ENCODE results near the gene HABP4. TPM values are rescaled to one million over a fixed set of nuclear protein-coding genes. Genes with fewer than 3 reads are reported as not detected.

The HABP4 gene
- total RNA-seq, 4 donors from 2014 or later: 42.8 to 50.0 (median 46.3) TPM

GRCh38 chr9:96413302-96414221, 36.4 kb upstream of the HABP4 start:
- no peaks in the 10 kb centered on the region for H3K27me3 ChIP-seq
- no peaks in the 10 kb centered on the region for H3K36me3 ChIP-seq
- 44 to 47% methylated on average over 7 of the region's 7 CpGs for WGBS, 2 donors
- no peak for DNase-seq (ENCODE audit: low spot score in 2 of 2)
- H3K9me3 ChIP-seq: no peaks in the 10 kb centered on the region
- peak overlapping the region in 3 of 4 donors; percentile 15 to 63 (median 26) for H3K27ac ChIP-seq
- TF ChIP-seq EP300 (IDR thresholded peaks at IDR 0.05) (peak in 1 of 2 donors; percentile 37), POLR2A (IDR thresholded peaks at IDR 0.05) (no peak), CTCF (IDR thresholded peaks at IDR 0.05) (no peak)
- H3K4me1 ChIP-seq: peaks cover 0 to 10% (median 8%) of the 10 kb centered on the region in 4 donors
- H3K4me3 ChIP-seq: peak overlapping the region in 1 of 4 donors; percentile 17

GRCh38 chr9:96417051-96417586, 32.9 kb upstream of the HABP4 start:
- Histone ChIP-seq H3K27ac (peak overlapping the region; percentile 85 to 100 (median 100)), H3K9me3 (no peaks in the 10 kb centered on the region), H3K4me1 (peaks cover 6 to 33% (median 25%) of the 10 kb centered on the region in 4 donors), H3K27me3 (no peaks in the 10 kb centered on the region), H3K36me3 (no peaks in the 10 kb centered on the region), H3K4me3 (peak overlapping the region; percentile 67 to 98 (median 86))
- WGBS, 2 donors: 0% methylated on average over 6 to 25 of the region's 50 CpGs
- peak; percentile 79 to 85 for DNase-seq (ENCODE audit: low spot score in 2 of 2)
- TF ChIP-seq CTCF (IDR thresholded peaks at IDR 0.05) (peak in 1 of 5 experiments; percentile 55), EP300 (IDR thresholded peaks at IDR 0.05) (peak; percentile 72 to 90), POLR2A (IDR thresholded peaks at IDR 0.05) (peak; percentile 28 to 76)

GRCh38 chr9:96417661-96418082, 32.3 kb upstream of the HABP4 start:
- peak overlapping the region; percentile 67 to 98 (median 86) for H3K4me3 ChIP-seq
- peak overlapping the region; percentile 85 to 100 (median 100) for H3K27ac ChIP-seq
- peaks cover 6 to 33% (median 25%) of the 10 kb centered on the region in 4 donors for H3K4me1 ChIP-seq
- no peaks in the 10 kb centered on the region for H3K27me3 ChIP-seq
- no peaks in the 10 kb centered on the region for H3K9me3 ChIP-seq
- WGBS, 2 donors: 1% methylated on average over 23 to 32 of the region's 62 CpGs
- H3K36me3 ChIP-seq: no peaks in the 10 kb centered on the region
- DNase-seq (ENCODE audit: low spot score in 2 of 2): no peak
- TF ChIP-seq EP300 (IDR thresholded peaks at IDR 0.05) (no peak), POLR2A (IDR thresholded peaks at IDR 0.05) (no peak), CTCF (IDR thresholded peaks at IDR 0.05) (no peak)

DNA sequence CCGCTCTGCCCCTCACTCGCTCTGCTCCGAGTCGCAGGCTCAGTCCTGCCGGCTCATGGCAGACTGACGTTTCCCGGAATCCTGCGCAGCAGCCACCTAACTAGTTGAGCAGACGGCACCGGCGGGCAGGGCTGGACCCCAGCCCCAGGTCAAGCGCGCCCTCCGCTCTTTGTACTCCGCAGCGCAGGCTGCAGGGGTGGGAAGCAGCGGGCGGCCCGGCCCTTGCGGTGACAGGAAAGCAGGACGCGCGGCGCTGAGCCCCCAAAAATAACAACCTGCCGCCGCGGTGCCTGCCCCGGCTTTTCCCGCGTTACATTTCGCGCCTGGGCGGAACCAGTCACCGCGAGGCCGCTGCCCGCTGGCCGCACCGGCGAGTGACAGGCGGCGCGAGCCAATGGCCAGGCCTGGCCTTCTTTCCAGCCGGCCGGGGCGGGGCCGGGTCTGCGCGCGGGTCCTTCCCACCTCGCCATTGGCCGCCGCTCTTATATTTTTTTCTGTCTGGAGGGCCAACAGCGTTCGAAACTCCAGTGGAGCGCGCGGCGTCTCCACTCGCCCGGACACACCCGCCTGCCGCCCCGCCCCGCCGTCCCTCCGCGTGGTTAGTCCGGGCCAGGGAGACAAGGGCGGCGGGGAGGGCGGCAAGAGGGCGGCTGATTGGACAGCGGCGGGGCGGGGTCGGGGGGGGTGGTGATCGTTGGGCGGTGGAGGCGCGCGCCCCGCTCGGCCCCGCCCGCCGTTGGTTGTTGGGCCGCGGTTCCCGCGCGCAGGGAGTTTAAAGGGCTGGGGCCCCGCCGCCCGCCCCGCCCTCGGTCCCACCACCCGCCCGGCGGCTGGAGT, 31.7 kb upstream of the HABP4 start, which contains the start of gene ZNF367:
Gene ZNF367 (minus strand): TSS at position 288 of the 837 bp plus-strand sequence. CDS start 338 bp downstream, outside the sequence.
- peak within 1 kb of the TSS; percentile 97 to 100 (median 100) for H3K27ac ChIP-seq
- H3K4me3 ChIP-seq: peak within 1 kb of the TSS; percentile 67 to 98 (median 86)
- DNase-seq (ENCODE audit: low spot score in 2 of 2): peak; percentile 95 to 98
- WGBS, 2 donors: 0 to 1% methylated on average over 23 to 43 of the region's 100 CpGs
- peaks cover 6 to 33% (median 25%) of the 10 kb centered on the region in 4 donors for H3K4me1 ChIP-seq
- peak; percentile 24 to 66 for TF ChIP-seq EP300 (IDR thresholded peaks at IDR 0.05)
- peak in 1 of 2 donors; percentile 50 for TF ChIP-seq POLR2A (IDR thresholded peaks at IDR 0.05)
- peak in 1 of 5 experiments; percentile 7 for TF ChIP-seq CTCF (IDR thresholded peaks at IDR 0.05)
- H3K36me3 ChIP-seq: no peaks in the 10 kb centered on the region
- H3K27me3 ChIP-seq: no peaks in the 10 kb centered on the region
- no peaks in the 10 kb centered on the region for H3K9me3 ChIP-seq
